Breast epithelium (tissue), 4 donors: ENCODE results near the gene TTLL1. TPM values are rescaled to one million over a fixed set of nuclear protein-coding genes. Genes with fewer than 3 reads are reported as not detected.

Experiments used
- DNase-seq, 2 donors: peaks; one replicate each; pipeline ENCODE4 v3.0.0-alpha.2; 2019; ENCODE audit warnings: low spot score in 2 of 2
- H3K27ac ChIP-seq, 2 donors: fragments of 200-600 bp; sonication (generic) in 1 of 2; one replicate each; pipeline ENCODE4 v1.5.1; 2016 to 2019; ENCODE audit warnings: mild to moderate bottlenecking in 1 of 2
- H3K27me3 ChIP-seq, 2 donors: fragments of 200-600 bp; sonication (generic) in 1 of 2; one replicate each; pipeline versions ENCODE4 v1.5.1 to v1.6.0; 2017 to 2019; ENCODE audit warnings: control low read depth in 1 of 2, mild to moderate bottlenecking in 1 of 2
- H3K36me3 ChIP-seq: fragments of 200-600 bp; one replicate; pipeline ENCODE4 v1.5.1; 2019
- H3K4me1 ChIP-seq, 2 donors: fragments of 200-600 bp; sonication (generic); one replicate each; pipeline ENCODE4 v1.5.1; 2016 to 2019; ENCODE audit warnings: control low read depth in 1 of 2
- H3K4me3 ChIP-seq, 3 donors: fragments of 200-600 bp; sonication (generic); 1 replicate in 2 of 3; 2 replicates in 1 of 3; pipeline ENCODE4 v1.5.1; 2016 to 2019; ENCODE audit warnings: mild to moderate bottlenecking in 3 of 3, moderate library complexity in 2 of 3
- H3K9me3 ChIP-seq, 2 donors: fragments of 200-600 bp; sonication (generic) in 1 of 2; one replicate each; pipeline ENCODE4 v1.5.1; 2016 to 2019; ENCODE audit warnings: control low read depth in 1 of 2
- CTCF ChIP-seq, 3 donors: fragments of 450-650 bp; IDR thresholded peaks; one replicate each; pipeline ENCODE4 v1.5.1; 2016 to 2017; ENCODE audit warnings: antibody characterized with exemption in 3 of 3, mild to moderate bottlenecking in 3 of 3, moderate library complexity in 3 of 3
- POLR2A ChIP-seq: fragments of 450-650 bp; IDR thresholded peaks from one replicate; pipeline ENCODE4 v1.6.1; 2016; ENCODE audit warnings: antibody characterized with exemption, mild to moderate bottlenecking, moderate library complexity
- POLR2AphosphoS5 ChIP-seq, 3 donors: sonication (generic); formaldehyde crosslinking; IDR thresholded peaks; one replicate each; pipeline ENCODE4 v1.6.1; 2017; ENCODE audit warnings: antibody characterized with exemption in 3 of 3
- intact Hi-C: fragments of 100-400 bp; cut with DNase I; formaldehyde crosslinking; loops from one replicate; pipeline ENCODE4 v1.15.1; 2023; ENCODE audit warnings: low total_unique reads
- total RNA-seq, 3 donors: library from RNA; depleted of rRNA; stranded (reverse); fragments of >200 nt; gene quantifications; one replicate each; pipeline ENCODE4 v1.1.0, GENCODE V29; 2016

Gene TTLL1
- total RNA-seq, 3 donors from 2014 or later = 4.6 to 6.4 (median 5.2) TPM

DNA sequence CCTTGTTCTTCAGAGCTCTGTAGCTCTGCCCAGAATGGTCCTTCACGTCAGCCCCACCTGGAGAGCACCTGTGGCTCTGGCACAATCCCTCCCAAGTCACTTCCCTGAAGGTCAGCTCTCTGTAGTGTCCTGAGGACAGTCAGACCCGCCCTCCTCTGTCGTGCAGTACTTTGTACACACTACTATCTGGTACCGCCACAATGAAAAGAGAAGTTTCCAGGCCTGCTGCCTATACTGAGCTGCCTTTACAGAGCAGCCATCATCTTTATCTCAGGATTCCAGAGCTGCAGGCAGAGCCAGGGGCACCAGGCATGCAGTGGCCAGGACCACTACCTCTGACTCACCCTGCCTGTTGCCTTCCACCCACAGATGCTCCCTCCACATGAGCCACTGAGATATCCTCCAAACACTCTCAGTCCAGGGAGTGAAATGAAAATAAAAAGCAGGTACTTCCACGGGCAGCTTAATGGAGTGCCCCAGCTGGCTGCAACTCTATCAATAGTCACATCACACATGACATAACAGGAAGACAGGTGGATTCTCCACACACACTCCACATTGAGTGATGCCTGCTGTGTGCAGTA is 81.6 kb downstream of the TTLL1 start:
- peaks cover 2 to 10% of the 10 kb centered on the region in 2 donors for H3K4me1 ChIP-seq

GRCh38 chr22:43006753-43007152 is 82.4 kb downstream of the TTLL1 start:
- H3K27ac ChIP-seq = no peak overlapping the region
- H3K27me3 ChIP-seq = no peaks in the 10 kb centered on the region
- no peaks in the 10 kb centered on the region for H3K36me3 ChIP-seq
- no peak for DNase-seq
- H3K4me3 ChIP-seq = no peak overlapping the region
- intact Hi-C loops = no loop called here
- H3K9me3 ChIP-seq = no peaks in the 10 kb centered on the region
- peaks cover 2 to 10% of the 10 kb centered on the region in 2 donors for H3K4me1 ChIP-seq
- TF ChIP-seq POLR2AphosphoS5 (IDR thresholded peaks at IDR 0.05) (no peak), CTCF (IDR thresholded peaks at IDR 0.05) (no peak), POLR2A (no peak)

More for the DNA sequence above, 81.6 kb downstream of the TTLL1 start:
- H3K27me3 ChIP-seq = no peaks in the 10 kb centered on the region
- no peak overlapping the region for H3K27ac ChIP-seq
- no peak overlapping the region for H3K4me3 ChIP-seq
- intact Hi-C loops = no loop called here
- H3K36me3 ChIP-seq = no peaks in the 10 kb centered on the region
- DNase-seq = no peak
- no peaks in the 10 kb centered on the region for H3K9me3 ChIP-seq
- TF ChIP-seq POLR2AphosphoS5 (IDR thresholded peaks at IDR 0.05) (no peak), CTCF (IDR thresholded peaks at IDR 0.05) (no peak), POLR2A (no peak)

DNA sequence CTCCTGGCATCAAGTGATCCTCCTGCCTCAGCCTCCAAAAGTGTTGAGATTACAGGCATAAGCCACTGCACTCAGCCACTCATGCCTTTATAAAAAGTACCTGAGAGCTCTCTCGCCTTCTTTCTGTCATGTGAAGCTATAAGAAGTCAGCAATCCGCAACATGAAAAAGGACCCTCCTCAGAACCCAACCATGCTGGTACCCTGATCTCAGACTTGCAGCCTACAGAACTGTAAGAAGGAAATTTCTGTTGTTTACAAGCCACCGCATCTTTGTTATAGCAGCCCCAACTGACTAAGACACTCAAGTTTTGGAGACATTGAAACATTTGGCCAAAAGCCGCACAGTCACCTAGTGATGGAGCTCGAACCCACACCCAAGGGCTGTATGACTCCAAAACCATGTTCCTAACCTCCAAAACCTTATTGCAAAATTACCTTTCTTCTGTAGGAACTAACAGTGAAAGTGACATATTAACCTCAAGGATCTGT is 83.1 kb downstream of the TTLL1 start:
- no peaks in the 10 kb centered on the region for H3K9me3 ChIP-seq
- H3K27ac ChIP-seq = no peak overlapping the region
- intact Hi-C loops = no loop called here
- DNase-seq = no peak
- H3K36me3 ChIP-seq = no peaks in the 10 kb centered on the region
- peaks cover 2 to 10% of the 10 kb centered on the region in 2 donors for H3K4me1 ChIP-seq
- TF ChIP-seq POLR2A (no peak), POLR2AphosphoS5 (IDR thresholded peaks at IDR 0.05) (no peak), CTCF (IDR thresholded peaks at IDR 0.05) (no peak)
- H3K4me3 ChIP-seq = no peak overlapping the region
- H3K27me3 ChIP-seq = no peaks in the 10 kb centered on the region

GRCh38 chr22:43005106-43005505 is 84.1 kb downstream of the TTLL1 start:
- intact Hi-C loops = no loop called here
- TF ChIP-seq CTCF (IDR thresholded peaks at IDR 0.05) (no peak), POLR2AphosphoS5 (IDR thresholded peaks at IDR 0.05) (no peak), POLR2A (no peak)
- DNase-seq = no peak
- Histone ChIP-seq H3K4me1 (peaks cover 2 to 10% of the 10 kb centered on the region in 2 donors), H3K27me3 (no peaks in the 10 kb centered on the region), H3K36me3 (no peaks in the 10 kb centered on the region), H3K27ac (no peak overlapping the region), H3K9me3 (no peaks in the 10 kb centered on the region), H3K4me3 (no peak overlapping the region)

DNA sequence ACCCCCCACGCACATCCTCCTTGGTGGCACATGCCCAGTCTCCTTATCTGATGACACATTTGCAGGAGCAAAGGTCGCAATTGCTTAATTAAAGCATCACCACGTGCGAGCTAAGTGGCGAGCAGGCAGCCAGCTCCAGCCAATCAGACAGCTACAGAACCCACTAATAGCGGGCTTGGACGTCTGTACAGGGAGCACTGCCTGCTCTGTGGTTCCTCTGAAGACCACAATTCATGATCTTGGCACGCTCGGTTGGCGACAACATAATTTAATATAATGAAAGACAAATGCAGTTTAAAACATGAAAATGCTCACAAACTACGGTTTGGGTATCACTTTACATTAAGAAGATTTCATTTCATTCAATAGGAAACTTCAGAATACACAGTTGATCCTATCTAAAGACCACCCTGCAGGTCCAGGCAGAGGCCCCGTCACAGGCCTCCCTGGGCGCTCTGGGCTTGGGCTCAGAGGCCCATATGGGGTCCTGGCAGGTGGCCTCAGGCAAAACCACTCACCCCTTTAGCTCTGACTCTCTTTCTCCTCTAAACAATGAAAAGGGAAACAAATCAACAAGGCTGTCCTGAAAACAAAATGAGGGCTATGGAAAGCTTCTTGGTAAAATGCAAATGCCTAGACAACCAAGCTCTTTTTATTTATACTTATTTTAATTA is 84.7 kb downstream of the TTLL1 start:
- Histone ChIP-seq H3K4me3 (no peak overlapping the region), H3K36me3 (no peaks in the 10 kb centered on the region), H3K9me3 (no peaks in the 10 kb centered on the region), H3K4me1 (peaks cover 2 to 10% of the 10 kb centered on the region in 2 donors), H3K27me3 (no peaks in the 10 kb centered on the region), H3K27ac (no peak overlapping the region)
- DNase-seq = no peak
- no peak for TF ChIP-seq POLR2AphosphoS5 (IDR thresholded peaks at IDR 0.05)
- TF ChIP-seq CTCF (IDR thresholded peaks at IDR 0.05) = no peak
- TF ChIP-seq POLR2A = no peak
- intact Hi-C loops = no loop called here
